NB4 (cell line): Measurements from ENCODE around the gene GGT6.
"Not testable (repeated sequence)": the region's sequence is repeated elsewhere in the genome, so short reads cannot be mapped to it uniquely, and the experiment has no call there.

Source experiments
- DNase-seq: peaks from one replicate; pipeline ENCODE4 v3.0.0; 2010; ENCODE audit warnings: low read depth
- H3K4me3 ChIP-seq: one replicate; pipeline ENCODE4 v1.5.1; 2011; ENCODE audit warnings: mild to moderate bottlenecking, low read depth, low read length, moderate library complexity
- CTCF ChIP-seq: IDR thresholded peaks from one replicate; pipeline ENCODE4 v1.5.1; 2012; ENCODE audit warnings: low read depth, low read length
- MAX ChIP-seq: IDR thresholded peaks from 2 replicates; pipeline ENCODE4 v1.6.1; 2011; ENCODE audit warnings: low read depth, low read length
- MYC ChIP-seq: IDR thresholded peaks from 2 replicates; pipeline ENCODE4 v1.6.1; 2011; ENCODE audit warnings: low read depth, low read length
- POLR2A ChIP-seq: IDR thresholded peaks from 2 replicates; pipeline ENCODE4 v1.6.1; 2011; ENCODE audit warnings: mild to moderate bottlenecking; ENCODE audit not compliant: insufficient read length; ENCODE audit errors: extremely low read depth

Gene GGT6

GRCh38 chr17:4599505-4600281 is 39.3 kb upstream of the GGT6 start:
- no peak for DNase-seq
- TF ChIP-seq POLR2A (no peak), MAX (no peak), MYC (no peak), CTCF (no peak)
- H3K4me3 ChIP-seq, result no peak overlapping the region

- no peak for DNase-seq
- no peak overlapping the region for H3K4me3 ChIP-seq
- TF ChIP-seq POLR2A (no peak), MAX (no peak), MYC (no peak), CTCF (no peak)
These were observed 38.6 kb upstream of the GGT6 start for GRCh38 chr17:4598776-4599504.

GRCh38 chr17:4597975-4598374 is 37.6 kb upstream of the GGT6 start:
- H3K4me3 ChIP-seq, result no peak overlapping the region
- no peak for TF ChIP-seq MAX
- no peak for TF ChIP-seq CTCF
- TF ChIP-seq POLR2A, result no peak
- no peak for DNase-seq

DNA sequence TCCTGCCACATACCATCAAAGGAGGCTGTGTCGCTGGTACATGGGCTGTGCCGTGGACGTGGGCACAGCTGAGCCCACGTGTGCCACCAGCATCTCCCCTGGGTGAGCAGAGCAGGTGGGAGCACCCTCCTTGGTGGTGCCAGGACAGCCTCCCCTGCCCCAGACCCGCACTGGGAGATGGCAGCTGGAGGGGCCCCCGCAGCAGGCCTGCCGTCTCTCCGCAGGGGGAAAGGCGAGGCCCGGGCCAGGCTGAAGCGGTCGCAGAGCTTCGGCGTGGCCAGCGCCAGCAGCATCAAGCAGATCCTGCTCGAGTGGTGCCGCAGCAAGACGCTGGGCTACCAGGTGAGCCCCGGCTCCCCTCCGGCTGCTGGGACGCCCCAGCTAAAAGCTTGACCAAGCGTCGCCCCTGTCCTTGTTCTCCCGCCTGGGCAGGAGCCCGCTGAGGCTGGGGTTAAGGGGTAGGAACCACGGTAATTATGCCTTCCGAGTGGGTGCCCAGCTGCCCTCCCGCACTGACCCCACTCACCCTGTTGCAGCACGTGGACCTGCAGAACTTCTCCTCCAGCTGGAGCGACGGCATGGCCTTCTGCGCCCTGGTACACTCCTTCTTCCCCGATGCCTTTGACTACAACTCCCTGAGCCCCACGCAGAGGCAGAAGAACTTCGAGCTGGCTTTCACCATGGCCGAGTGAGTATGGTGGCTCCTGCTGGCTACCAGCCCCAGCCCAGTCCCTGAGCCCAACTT is 36.4 kb upstream of the GGT6 start:
- DNase-seq, result no peak
- TF ChIP-seq MYC (no peak), MAX (no peak), CTCF (no peak), POLR2A (no peak)
- H3K4me3 ChIP-seq, result no peak overlapping the region

DNA sequence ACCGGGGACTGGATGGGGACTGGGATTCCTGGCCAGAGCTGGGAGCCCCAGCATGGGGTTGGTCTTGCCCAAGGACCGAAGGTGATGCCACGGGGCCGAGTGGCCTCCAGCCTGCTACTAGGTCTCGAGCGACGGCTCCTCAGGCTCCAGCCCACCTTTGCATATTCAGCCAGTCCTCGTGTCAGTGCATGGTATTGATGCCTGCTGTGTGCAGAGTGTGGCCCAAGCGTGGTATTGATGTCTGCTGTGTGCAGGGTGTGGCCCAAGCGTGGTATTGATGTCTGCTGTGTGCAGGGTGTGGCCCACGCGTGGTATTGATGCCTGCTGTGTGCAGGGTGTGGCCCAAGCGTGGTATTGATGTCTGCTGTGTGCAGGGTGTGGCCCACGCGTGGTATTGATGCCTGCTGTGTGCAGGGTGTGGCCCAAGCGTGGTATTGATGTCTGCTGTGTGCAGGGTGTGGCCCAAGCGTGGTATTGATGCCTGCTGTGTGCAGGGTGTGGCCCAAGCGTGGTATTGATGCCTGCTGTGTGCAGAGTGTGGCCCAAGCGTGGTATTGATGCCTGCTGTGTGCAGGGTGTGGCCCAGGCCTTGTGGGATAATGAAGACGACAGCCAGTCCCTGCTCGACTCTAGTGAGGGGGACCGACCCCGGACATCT is 35.4 kb upstream of the GGT6 start:
- DNase-seq, H3K4me3 ChIP-seq: not testable (repeated sequence)

- no peak for DNase-seq
- H3K4me3 ChIP-seq, result no peak overlapping the region
- no peak for TF ChIP-seq CTCF
- no peak for TF ChIP-seq MAX
- TF ChIP-seq POLR2A, result no peak
- TF ChIP-seq MYC, result no peak
These were observed 34.7 kb upstream of the GGT6 start for GRCh38 chr17:4594931-4595684.
